Transverse colon (tissue), 4 donors: ENCODE data around the gene NKAIN2. TPM values are rescaled to one million over a fixed set of nuclear protein-coding genes. Genes with fewer than 3 reads are reported as not detected.

ENCODE experiments used
- DNase-seq: peaks from one replicate; pipeline ENCODE4 v3.0.0-alpha.2; 2019
- H3K27ac ChIP-seq, 4 donors: fragments of 200-600 bp; sonication (generic); 2 replicates each; pipeline ENCODE4 v1.5.1; 2016 to 2018; ENCODE audit warnings: inconsistent platforms in 4 of 4
- H3K27me3 ChIP-seq: fragments of 200-600 bp; sonication (generic); 2 replicates; pipeline ENCODE4 v1.5.1; 2017; ENCODE audit warnings: inconsistent platforms
- H3K36me3 ChIP-seq, 4 donors: fragments of 200-600 bp; sonication (generic); 2 replicates each; pipeline ENCODE4 v1.5.1; 2017 to 2019; ENCODE audit warnings: inconsistent platforms in 4 of 4
- H3K4me1 ChIP-seq, 4 donors: fragments of 200-600 bp; sonication (generic); 2 replicates each; pipeline ENCODE4 v1.5.1; 2017 to 2020; ENCODE audit warnings: inconsistent platforms in 4 of 4
- H3K4me3 ChIP-seq, 4 donors: fragments of 200-600 bp; sonication (generic); 1 replicate in 1 of 4; 2 replicates in 3 of 4; pipeline versions ENCODE4 v1.5.1 to v1.6.1; 2017 to 2019; ENCODE audit warnings: inconsistent platforms in 4 of 4
- H3K9me3 ChIP-seq, 2 donors: fragments of 200-600 bp; sonication (generic); 2 replicates each; pipeline ENCODE4 v1.5.1; 2017 to 2019; ENCODE audit warnings: inconsistent platforms in 2 of 2
- CTCF ChIP-seq, 5 experiments: fragments of 200-600 bp in 3 of 5; fragments of 450-650 bp in 2 of 5; sonication (generic) in 3 of 5; IDR thresholded peaks; 1 replicate in 2 of 5; 2 replicates in 3 of 5; pipeline ENCODE4 v1.5.1; 2016 to 2017; ENCODE audit warnings: antibody characterized with exemption in 5 of 5, inconsistent platforms in 3 of 5, mild to moderate bottlenecking in 2 of 5, moderate library complexity in 1 of 5
- EP300 ChIP-seq: sonication (generic); formaldehyde crosslinking; IDR thresholded peaks from one replicate; pipeline ENCODE4 v1.6.1; 2017; ENCODE audit warnings: antibody characterized with exemption, low read depth
- POLR2A ChIP-seq: fragments of 450-650 bp; IDR thresholded peaks from one replicate; pipeline ENCODE4 v1.6.1; 2016; ENCODE audit warnings: antibody characterized with exemption, mild to moderate bottlenecking, moderate library complexity
- POLR2AphosphoS5 ChIP-seq, 3 donors: sonication (generic); formaldehyde crosslinking; IDR thresholded peaks; one replicate each; pipeline ENCODE4 v1.6.1; 2016; ENCODE audit warnings: antibody characterized with exemption in 3 of 3
- WGBS, 2 donors: methylation state at CpG; one replicate each; pipeline ENCODE4 v1.1.5; 2018; ENCODE audit warnings: low coverage in 1 of 2; 5-methylcytosine and 5-hydroxymethylcytosine counted together
- in situ Hi-C, 4 donors: fragments of 200-750 bp; cut with MboI; loops; one replicate each; pipeline versions ENCODE4 v1.15.0 to v1.15.1; 2017; ENCODE audit warnings: low sequenced_read_pairs in 3 of 4, low pct_ligation_motif_present in 1 of 4, low pct_unique_long_range_greater_than_20kb in 1 of 4
- intact Hi-C: fragments of 100-400 bp; cut with DNase I; formaldehyde crosslinking; loops from one replicate; pipeline ENCODE4 v1.15.1; 2023; ENCODE audit warnings: low total_unique reads
- total RNA-seq, 4 donors: library from RNA; depleted of rRNA; stranded (reverse); fragments of >200 nt; gene quantifications; one replicate each; pipeline ENCODE4 v1.1.0, GENCODE V29; 2016

The NKAIN2 gene
- total RNA-seq, 4 donors from 2014 or later = 0.32 TPM; not detected in 3

GRCh38 chr6:124466949-124467348, 663.3 kb downstream of the NKAIN2 start:
- intact Hi-C loops = no loop called here
- no peaks in the 10 kb centered on the region for H3K27me3 ChIP-seq

GRCh38 chr6:124467366-124467765, 663.7 kb downstream of the NKAIN2 start:
- in situ Hi-C loops = no loop called here
- intact Hi-C loops = no loop called here
- H3K27me3 ChIP-seq = no peaks in the 10 kb centered on the region
- no peak overlapping the region for H3K27ac ChIP-seq
- H3K9me3 ChIP-seq = no peaks in the 10 kb centered on the region
- H3K4me1 ChIP-seq = no peaks in the 10 kb centered on the region
- no peaks in the 10 kb centered on the region for H3K36me3 ChIP-seq
- 81 to 100% methylated on average over 1 of the region's 1 CpG for WGBS, 2 donors
- no peak for DNase-seq
- no peak for TF ChIP-seq POLR2AphosphoS5 (IDR thresholded peaks at IDR 0.05)
- H3K4me3 ChIP-seq = no peak overlapping the region

More at GRCh38 chr6:124466949-124467348, 663.3 kb downstream of the NKAIN2 start:
- in situ Hi-C loops = no loop called here
- H3K9me3 ChIP-seq = no peaks in the 10 kb centered on the region
- H3K36me3 ChIP-seq = no peaks in the 10 kb centered on the region
- WGBS, 2 donors = 62 to 69% methylated on average over 2 of the region's 2 CpGs
- no peaks in the 10 kb centered on the region for H3K4me1 ChIP-seq
- no peak for DNase-seq
- no peak overlapping the region for H3K4me3 ChIP-seq
- H3K27ac ChIP-seq = no peak overlapping the region
- TF ChIP-seq POLR2AphosphoS5 (IDR thresholded peaks at IDR 0.05) = no peak
- TF ChIP-seq EP300 = no peak
- TF ChIP-seq POLR2A = no peak
- TF ChIP-seq CTCF (IDR thresholded peaks at IDR 0.05) = no peak

- in situ Hi-C loops = no loop called here
- intact Hi-C loops = no loop called here
- Histone ChIP-seq H3K27me3 (no peaks in the 10 kb centered on the region), H3K9me3 (no peaks in the 10 kb centered on the region), H3K36me3 (no peaks in the 10 kb centered on the region), H3K27ac (no peak overlapping the region), H3K4me3 (no peak overlapping the region), H3K4me1 (no peaks in the 10 kb centered on the region)
- no peak for TF ChIP-seq POLR2A
- no peak for TF ChIP-seq EP300
- TF ChIP-seq POLR2AphosphoS5 (IDR thresholded peaks at IDR 0.05) = no peak
- no peak for TF ChIP-seq CTCF (IDR thresholded peaks at IDR 0.05)
- DNase-seq = no peak
Observed at GRCh38 chr6:124470803-124471202, 667.1 kb downstream of the NKAIN2 start.

- no peak for TF ChIP-seq POLR2A
- TF ChIP-seq POLR2AphosphoS5 (IDR thresholded peaks at IDR 0.05) = no peak
- TF ChIP-seq EP300 = no peak
- TF ChIP-seq CTCF (IDR thresholded peaks at IDR 0.05) = no peak
- Histone ChIP-seq H3K9me3 (no peaks in the 10 kb centered on the region), H3K27ac (no peak overlapping the region), H3K27me3 (no peaks in the 10 kb centered on the region), H3K4me1 (no peaks in the 10 kb centered on the region), H3K4me3 (no peak overlapping the region), H3K36me3 (no peaks in the 10 kb centered on the region)
- 72 to 82% methylated on average over 1 of the region's 1 CpG for WGBS, 2 donors
- no peak for DNase-seq
- intact Hi-C loops (no loop called here), in situ Hi-C loops (no loop called here)
Observed at GRCh38 chr6:124475176-124475575, 671.5 kb downstream of the NKAIN2 start.

GRCh38 chr6:124478906-124479305, 675.2 kb downstream of the NKAIN2 start:
- in situ Hi-C loops = no loop called here
- Histone ChIP-seq H3K4me3 (no peak overlapping the region), H3K27ac (no peak overlapping the region), H3K9me3 (no peaks in the 10 kb centered on the region), H3K27me3 (no peaks in the 10 kb centered on the region), H3K36me3 (no peaks in the 10 kb centered on the region), H3K4me1 (no peaks in the 10 kb centered on the region)
- no peak for DNase-seq
- 71 to 87% methylated on average over 1 to 2 of the region's 2 CpGs for WGBS, 2 donors
- intact Hi-C loops = no loop called here
- TF ChIP-seq CTCF (IDR thresholded peaks at IDR 0.05) = no peak
- no peak for TF ChIP-seq EP300
- no peak for TF ChIP-seq POLR2AphosphoS5 (IDR thresholded peaks at IDR 0.05)
- no peak for TF ChIP-seq POLR2A
